Right lobe of liver (tissue), 6 donors: ENCODE measurements around the gene DCP1A. TPM values are rescaled to one million over a fixed set of nuclear protein-coding genes. Genes with fewer than 3 reads are reported as not detected.
"Not testable (repeated sequence)": the region's sequence is repeated elsewhere in the genome, so short reads cannot be mapped to it uniquely, and the experiment has no call there.

Experiments used
- ATAC-seq, 4 donors: fragments of 200-7000 bp; cut with Tn5 transposase; one replicate each; pipeline ENCODE4 v1.9.1; 2020; ENCODE audit warnings: mild to moderate bottlenecking in 4 of 4, moderate library complexity in 4 of 4
- DNase-seq, 3 donors: peaks; one replicate each; pipeline ENCODE4 v3.0.0-alpha.2; 2020
- H3K27ac ChIP-seq, 3 donors: fragments of 200-600 bp; one replicate each; pipeline ENCODE4 v1.8.0; 2022
- H3K27me3 ChIP-seq, 2 donors: fragments of 200-600 bp; one replicate each; pipeline ENCODE4 v1.8.0; 2022
- H3K36me3 ChIP-seq, 4 donors: fragments of 200-600 bp; sonication (generic) in 1 of 4; one replicate each; pipeline versions ENCODE4 v1.5.1 to v1.8.0; 2017 to 2022; ENCODE audit warnings: control low read depth in 1 of 4
- H3K4me1 ChIP-seq, 4 donors: fragments of 200-600 bp; sonication (generic) in 1 of 4; one replicate each; pipeline versions ENCODE4 v1.5.1 to v1.8.0; 2017 to 2022; ENCODE audit warnings: control low read depth in 1 of 4
- H3K4me3 ChIP-seq, 3 donors: fragments of 200-600 bp; one replicate each; pipeline ENCODE4 v1.8.0; 2022
- H3K9me3 ChIP-seq, 4 donors: fragments of 200-600 bp; sonication (generic) in 1 of 4; one replicate each; pipeline versions ENCODE4 v1.5.1 to v1.8.0; 2017 to 2022; ENCODE audit warnings: control low read depth in 1 of 4
- CTCF ChIP-seq, 4 donors: fragments of 200-600 bp in 3 of 4; fragments of 450-650 bp in 1 of 4; IDR thresholded peaks; one replicate each; pipeline versions ENCODE4 v1.5.1 to v1.8.0; 2016 to 2022; ENCODE audit warnings: antibody characterized with exemption in 4 of 4, mild to moderate bottlenecking in 2 of 4
- POLR2A ChIP-seq: fragments of 450-650 bp; IDR thresholded peaks from one replicate; pipeline ENCODE4 v1.6.1; 2017; ENCODE audit warnings: antibody characterized with exemption, mild to moderate bottlenecking
- WGBS: methylation state at CpG from one replicate; pipeline ENCODE4 v1.1.6; 2018; ENCODE audit warnings: low coverage, low lambda C conversion rate; ENCODE audit not compliant: insufficient coverage; ENCODE audit errors: missing lambda C conversion rate; 5-methylcytosine and 5-hydroxymethylcytosine counted together
- intact Hi-C, 2 donors: fragments of 100-400 bp; cut with DNase I; formaldehyde crosslinking; loops; one replicate each; pipeline versions ENCODE4 v1.11.2 to v1.14.1; 2022
- total RNA-seq, 6 experiments: library from RNA; depleted of rRNA in 2 of 6; stranded (reverse); fragments of >200 nt in 2 of 6; fragmentation: NEBNext Ultra II Directional in 3 of 6; extraction: Animal tissue kit (Norgen Biotek cat#: 25700) in 3 of 6; gene quantifications; one replicate each; pipeline versions ENCODE4 v1.1.0 to v1.2.4, GENCODE V29; 2016 to 2023
- donor health status: DM: no; HTN: yes; CAD: no.
- donor health status: DM: no; HTN: no; CAD: no.
- donor health status: DM: no; HTN: no; CAD: no.
- donor health status: DM: no; HTN: yes; CAD: no.
- donor health status: DM: no; HTN: yes; CAD: no.

Gene DCP1A
- total RNA-seq, 6 experiments from 2014 or later: 5.7 to 12.1 (median 7.1) TPM

- no peak for TF ChIP-seq POLR2A
- no peak for TF ChIP-seq CTCF (IDR thresholded peaks at IDR 0.05)
- DNase-seq (no peak), ATAC-seq (no peak)
- WGBS: 93% methylated on average over 6 of the region's 6 CpGs
- intact Hi-C loops: no loop called here
- H3K27me3 ChIP-seq: no peaks in the 10 kb centered on the region
- H3K27ac ChIP-seq: no peak overlapping the region
- H3K4me1 ChIP-seq: no peaks in the 10 kb centered on the region
- peaks cover 0 to 36% (median 3%) of the 10 kb centered on the region in 4 donors for H3K36me3 ChIP-seq
- H3K4me3 ChIP-seq: no peak overlapping the region
- H3K9me3 ChIP-seq: no peaks in the 10 kb centered on the region
Measured at GRCh38 chr3:53334742-53335141, 12.6 kb downstream of the DCP1A start.

GRCh38 chr3:53331871-53332270 is 15.5 kb downstream of the DCP1A start:
- H3K4me3 ChIP-seq: no peak overlapping the region
- 89% methylated on average over 1 of the region's 1 CpG for WGBS
- intact Hi-C loops: no loop called here

GRCh38 chr3:53329897-53330296 is 17.4 kb downstream of the DCP1A start:
- Histone ChIP-seq H3K4me1 (no peaks in the 10 kb centered on the region), H3K27ac (no peak overlapping the region), H3K36me3 (peaks cover 0 to 24% (median 1%) of the 10 kb centered on the region in 4 donors), H3K27me3 (no peaks in the 10 kb centered on the region), H3K9me3 (no peaks in the 10 kb centered on the region), H3K4me3 (no peak overlapping the region)
- TF ChIP-seq CTCF (IDR thresholded peaks at IDR 0.05) (no peak), POLR2A (no peak)
- WGBS: 92% methylated on average over 1 of the region's 1 CpG
- intact Hi-C loops: no loop called here
- no peak for ATAC-seq
- no peak for DNase-seq

More at GRCh38 chr3:53331871-53332270, 15.5 kb downstream of the DCP1A start:
- H3K27me3 ChIP-seq: no peaks in the 10 kb centered on the region
- H3K4me1 ChIP-seq: no peaks in the 10 kb centered on the region
- H3K36me3 ChIP-seq: peaks cover 0 to 24% (median under 1%) of the 10 kb centered on the region in 4 donors
- ATAC-seq (no peak), DNase-seq (no peak)
- H3K9me3 ChIP-seq: no peaks in the 10 kb centered on the region
- H3K27ac ChIP-seq: no peak overlapping the region
- no peak for TF ChIP-seq POLR2A
- TF ChIP-seq CTCF (IDR thresholded peaks at IDR 0.05): no peak

GRCh38 chr3:53328746-53329145 is 18.6 kb downstream of the DCP1A start:
- no peak overlapping the region for H3K27ac ChIP-seq

GRCh38 chr3:53327986-53328385 is 19.4 kb downstream of the DCP1A start:
- intact Hi-C loops, H3K9me3 ChIP-seq, H3K4me1 ChIP-seq, DNase-seq, H3K27me3 ChIP-seq, H3K27ac ChIP-seq, H3K4me3 ChIP-seq: not testable (repeated sequence)
- peak in 2 of 4 donors; percentile 13 to 21 for ATAC-seq
- 29% methylated on average over 4 of the region's 6 CpGs for WGBS
- peaks cover 0 to 14% (median 1%) of the 10 kb centered on the region in 4 donors for H3K36me3 ChIP-seq

More at GRCh38 chr3:53328746-53329145, 18.6 kb downstream of the DCP1A start:
- WGBS: 80% methylated on average over 5 of the region's 5 CpGs
- no peak for ATAC-seq
- Histone ChIP-seq H3K4me3 (no peak overlapping the region), H3K36me3 (peaks cover 0 to 21% (median 1%) of the 10 kb centered on the region in 4 donors), H3K27me3 (no peaks in the 10 kb centered on the region), H3K4me1 (peaks cover 0 to 7% (median 0%) of the 10 kb centered on the region in 4 donors), H3K9me3 (no peaks in the 10 kb centered on the region)
- DNase-seq: no peak
- TF ChIP-seq CTCF (IDR thresholded peaks at IDR 0.05): no peak
- no peak for TF ChIP-seq POLR2A
- intact Hi-C loops: no loop called here
